Lung (tissue), 12 donors: ENCODE measurements around the gene LIG3. TPM values are rescaled to one million over a fixed set of nuclear protein-coding genes. Genes with fewer than 3 reads are reported as not detected.

ENCODE experiments used
- ATAC-seq: fragments of 200-7000 bp; cut with Tn5 transposase; one replicate; pipeline ENCODE4 v1.9.1; 2020; ENCODE audit warnings: moderate number of reproducible peaks; ENCODE audit not compliant: insufficient read depth, low FRiP score
- DNase-seq, 3 donors: peaks; one replicate each; pipeline ENCODE4 v3.0.0-alpha.2; 2013 to 2017
- H3K27ac ChIP-seq, 2 donors: one replicate each; pipeline ENCODE4 v1.5.1; 2013; ENCODE audit warnings: mild to moderate bottlenecking in 2 of 2, moderate library complexity in 2 of 2, control low read depth in 1 of 2, inconsistent platforms in 1 of 2, low read depth in 1 of 2, low read length in 1 of 2
- H3K27me3 ChIP-seq, 3 donors: one replicate each; pipeline ENCODE4 v1.5.1; 2013; ENCODE audit warnings: low read length in 2 of 3; ENCODE audit not compliant: control insufficient read depth in 3 of 3, insufficient read depth in 3 of 3
- H3K36me3 ChIP-seq, 4 donors: one replicate each; pipeline ENCODE4 v1.5.1; 2013; ENCODE audit warnings: low read length in 4 of 4, mild to moderate bottlenecking in 1 of 4, moderate library complexity in 1 of 4; ENCODE audit not compliant: control insufficient read depth in 4 of 4, insufficient read depth in 4 of 4
- H3K4me1 ChIP-seq, 5 donors: one replicate each; pipeline ENCODE4 v1.5.1; 2013; ENCODE audit warnings: low read length in 5 of 5, mild to moderate bottlenecking in 2 of 5, moderate library complexity in 1 of 5; ENCODE audit not compliant: control insufficient read depth in 5 of 5, insufficient read depth in 5 of 5
- H3K4me3 ChIP-seq: one replicate; pipeline ENCODE4 v1.5.1; 2013; ENCODE audit warnings: mild to moderate bottlenecking, control low read depth, moderate library complexity
- H3K9ac ChIP-seq, 2 donors: one replicate each; pipeline ENCODE4 v1.5.1; 2013; ENCODE audit warnings: low read length in 2 of 2, control low read depth in 1 of 2; ENCODE audit not compliant: insufficient read depth in 1 of 2
- H3K9me3 ChIP-seq, 4 donors: one replicate each; pipeline ENCODE4 v1.5.1; 2013; ENCODE audit warnings: low read length in 3 of 4, mild to moderate bottlenecking in 1 of 4, moderate library complexity in 1 of 4; ENCODE audit not compliant: control insufficient read depth in 4 of 4, insufficient read depth in 3 of 4
- WGBS, 2 donors: extraction: QIAGEN DNeasy Blood & Tissue Kit; methylation state at CpG; one replicate each; pipeline ENCODE4 v1.1.7; 2013; 5-methylcytosine and 5-hydroxymethylcytosine counted together
- polyA plus RNA-seq, 2 donors: library from polyadenylated mRNA; stranded (reverse); fragments of 200-250 nt; gene quantifications; one replicate each; pipeline ENCODE4 v1.2.1, GENCODE V29; 2013
- total RNA-seq, 2 donors: library from RNA; depleted of rRNA in 1 of 2; stranded (reverse); fragments of >200 nt in 1 of 2; gene quantifications; one replicate each; pipeline ENCODE4 v1.2.1, GENCODE V29; 2014 to 2021
- TF ChIP-seq, protein P1 (sequence below): IDR thresholded peaks from 2 replicates; pipeline ENCODE4 v1.5.1; 2012; ENCODE audit warnings: mild to moderate bottlenecking; ENCODE audit errors: control extremely low read depth, extremely low read depth
- donor health status: control.
- donor health status: control.
- donor health status: Bipolar disorder and iron deficiency.
- donor health status: healthy.
- donor health status: DM: yes; HTN: yes; CAD: no.

The LIG3 gene
- total and polyA plus RNA-seq, 4 donors, result 6.2 to 40.9 (median 26.1) TPM

DNA sequence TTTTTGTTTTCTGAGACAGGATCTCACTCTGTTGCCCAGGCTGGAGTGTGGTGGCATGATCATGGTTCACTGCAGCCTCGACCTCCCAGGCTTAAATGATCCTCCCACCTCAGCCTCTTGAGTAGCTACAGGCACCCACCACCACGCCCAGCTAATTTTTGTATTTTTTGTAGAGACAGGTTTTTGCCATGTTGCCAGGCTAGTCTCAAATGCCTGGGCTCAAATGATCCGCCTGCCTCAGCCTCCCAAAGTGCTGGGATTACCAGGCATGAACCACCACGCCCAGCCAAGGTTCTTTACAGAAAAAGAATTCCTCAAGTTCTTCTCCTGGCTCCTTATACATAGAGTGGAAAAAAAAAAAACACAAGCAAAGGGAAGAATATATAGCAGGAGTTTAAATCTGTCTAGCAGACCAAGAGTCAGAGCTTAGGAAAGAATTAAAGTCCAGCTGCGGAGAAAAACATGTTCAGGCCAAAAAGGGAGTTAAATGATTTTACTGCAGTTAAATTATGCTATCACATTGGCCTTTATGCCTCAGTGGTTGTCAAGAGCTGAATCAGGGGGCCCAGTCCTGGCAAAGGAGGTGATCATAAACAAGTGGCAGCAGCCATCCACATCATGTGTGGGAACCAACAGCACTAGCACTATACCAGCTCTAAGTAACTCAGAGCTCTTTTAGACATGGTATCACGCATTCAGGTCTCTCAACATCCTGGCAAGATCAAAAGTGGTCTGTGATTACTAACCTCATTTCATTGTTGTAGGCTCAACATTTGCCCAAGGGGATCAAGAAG, 39.3 kb downstream of the LIG3 start:
- Histone ChIP-seq H3K36me3 (peaks cover 6 to 22% (median 16%) of the 10 kb centered on the region in 4 donors), H3K9me3 (no peaks in the 10 kb centered on the region), H3K27ac (no peak overlapping the region), H3K4me1 (peaks cover 0 to 3% (median 0%) of the 10 kb centered on the region in 5 donors), H3K27me3 (no peaks in the 10 kb centered on the region), H3K9ac (no peak overlapping the region), H3K4me3 (no peak overlapping the region)
- DNase-seq (no peak), ATAC-seq (no peak)
- TF ChIP-seq, protein P1, sequence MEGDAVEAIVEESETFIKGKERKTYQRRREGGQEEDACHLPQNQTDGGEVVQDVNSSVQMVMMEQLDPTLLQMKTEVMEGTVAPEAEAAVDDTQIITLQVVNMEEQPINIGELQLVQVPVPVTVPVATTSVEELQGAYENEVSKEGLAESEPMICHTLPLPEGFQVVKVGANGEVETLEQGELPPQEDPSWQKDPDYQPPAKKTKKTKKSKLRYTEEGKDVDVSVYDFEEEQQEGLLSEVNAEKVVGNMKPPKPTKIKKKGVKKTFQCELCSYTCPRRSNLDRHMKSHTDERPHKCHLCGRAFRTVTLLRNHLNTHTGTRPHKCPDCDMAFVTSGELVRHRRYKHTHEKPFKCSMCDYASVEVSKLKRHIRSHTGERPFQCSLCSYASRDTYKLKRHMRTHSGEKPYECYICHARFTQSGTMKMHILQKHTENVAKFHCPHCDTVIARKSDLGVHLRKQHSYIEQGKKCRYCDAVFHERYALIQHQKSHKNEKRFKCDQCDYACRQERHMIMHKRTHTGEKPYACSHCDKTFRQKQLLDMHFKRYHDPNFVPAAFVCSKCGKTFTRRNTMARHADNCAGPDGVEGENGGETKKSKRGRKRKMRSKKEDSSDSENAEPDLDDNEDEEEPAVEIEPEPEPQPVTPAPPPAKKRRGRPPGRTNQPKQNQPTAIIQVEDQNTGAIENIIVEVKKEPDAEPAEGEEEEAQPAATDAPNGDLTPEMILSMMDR, result no peak
- WGBS, 2 donors, result 95 to 96% methylated on average over 6 of the region's 6 CpGs

- Histone ChIP-seq H3K27ac (peak overlapping the region; percentile 45 to 72), H3K4me1 (peaks cover 0 to 3% (median 0%) of the 10 kb centered on the region in 5 donors), H3K36me3 (peaks cover 4 to 14% (median 9%) of the 10 kb centered on the region in 4 donors), H3K9ac (no peak overlapping the region), H3K27me3 (no peaks in the 10 kb centered on the region), H3K9me3 (no peaks in the 10 kb centered on the region), H3K4me3 (no peak overlapping the region)
- WGBS, 2 donors, result 89 to 97% methylated on average over 11 of the region's 11 CpGs
- ATAC-seq (no peak), DNase-seq (no peak)
- TF ChIP-seq, protein P1, result no peak
Observed at GRCh38 chr17:35021520-35022380, 41.4 kb downstream of the LIG3 start.

DNA sequence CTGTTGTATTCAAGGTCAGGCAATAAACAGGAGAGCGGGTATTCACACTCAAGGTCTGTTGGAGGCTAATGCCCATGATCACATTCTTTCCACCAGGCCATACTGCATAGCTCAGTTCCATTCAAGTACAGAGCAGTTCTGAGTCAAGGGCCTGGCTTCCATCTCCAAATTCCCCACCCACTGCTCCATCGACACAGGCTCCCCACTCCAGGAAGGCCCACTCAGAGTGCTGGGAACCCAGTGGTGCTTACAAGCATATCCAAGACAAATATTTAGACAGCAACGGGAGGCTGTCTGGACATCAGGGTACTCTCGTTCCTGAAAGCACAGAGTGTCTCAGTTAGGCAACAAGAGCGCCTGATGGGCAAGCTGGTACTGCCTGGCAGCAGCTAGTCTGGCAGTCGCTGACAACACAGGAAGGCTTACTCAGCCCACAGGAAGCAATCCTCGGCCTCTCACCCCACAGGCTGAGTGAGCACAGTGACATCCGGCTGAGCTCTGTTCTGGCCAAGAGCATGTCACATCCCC, 42.3 kb downstream of the LIG3 start:
- TF ChIP-seq, protein P1, result no peak
- Histone ChIP-seq H3K36me3 (peaks cover 4 to 11% (median 7%) of the 10 kb centered on the region in 4 donors), H3K27me3 (no peaks in the 10 kb centered on the region), H3K9ac (no peak overlapping the region), H3K9me3 (no peaks in the 10 kb centered on the region), H3K27ac (peak overlapping the region; percentile 72 to 91), H3K4me1 (peaks cover 0 to 3% (median 0%) of the 10 kb centered on the region in 5 donors), H3K4me3 (no peak overlapping the region)
- WGBS, 2 donors, result 16 to 21% methylated on average over 8 of the region's 8 CpGs
- DNase-seq, result peak; percentile 23 to 51 (median 40)
- ATAC-seq, result peak; percentile 90
